HG02943 (cell line): ENCODE measurements around the gene TUFT1.

Experiments
- ATAC-seq: cut with Tn5 transposase; IDR thresholded peaks from one replicate; pipeline ENCODE4 v1.9.1; 2021; ENCODE audit warnings: mild to moderate bottlenecking, low read depth, moderate library complexity; ENCODE audit not compliant: unreplicated experiment

TUFT1 gene

GRCh38 chr1:151536499-151536898, 3.6 kb upstream of the TUFT1 start:
- no peak for ATAC-seq

- ATAC-seq = no peak
These were observed 3.0 kb upstream of the TUFT1 start for GRCh38 chr1:151537112-151537511.

DNA sequence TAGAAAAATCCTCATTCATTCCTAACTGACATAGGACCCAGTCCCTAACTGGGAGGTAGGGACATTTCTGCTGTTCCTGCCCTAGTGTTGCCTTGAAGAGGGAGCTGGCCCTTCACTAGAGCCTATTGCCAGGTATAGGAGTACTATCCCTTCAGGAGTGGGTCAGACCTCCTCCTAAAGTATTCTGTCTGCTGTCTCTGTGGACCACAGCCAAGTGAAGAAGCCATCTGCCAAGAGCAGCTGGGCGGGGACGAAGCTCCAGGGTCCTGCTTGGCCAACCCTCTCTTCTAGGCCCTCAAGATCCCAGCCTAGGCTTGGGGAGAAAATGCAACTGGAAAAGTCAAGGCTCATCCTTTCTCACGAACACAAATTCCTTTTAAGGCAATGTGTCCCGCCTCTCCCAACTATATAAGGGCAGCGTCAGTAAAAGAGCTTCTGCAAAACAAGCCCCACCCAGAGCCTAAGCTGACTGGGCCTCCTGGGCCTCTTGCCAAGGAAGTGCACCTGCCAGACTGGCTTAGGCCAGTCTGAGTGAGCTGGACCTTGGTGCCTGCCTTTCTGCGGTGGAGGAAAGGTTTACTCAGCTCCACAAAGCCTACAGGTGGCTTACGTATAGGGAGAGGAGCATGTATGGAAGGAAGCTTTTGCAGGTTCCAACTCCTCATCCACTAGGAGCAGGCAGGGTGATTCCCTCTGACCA, 638 bp upstream of the TUFT1 start:
- no peak for ATAC-seq

DNA sequence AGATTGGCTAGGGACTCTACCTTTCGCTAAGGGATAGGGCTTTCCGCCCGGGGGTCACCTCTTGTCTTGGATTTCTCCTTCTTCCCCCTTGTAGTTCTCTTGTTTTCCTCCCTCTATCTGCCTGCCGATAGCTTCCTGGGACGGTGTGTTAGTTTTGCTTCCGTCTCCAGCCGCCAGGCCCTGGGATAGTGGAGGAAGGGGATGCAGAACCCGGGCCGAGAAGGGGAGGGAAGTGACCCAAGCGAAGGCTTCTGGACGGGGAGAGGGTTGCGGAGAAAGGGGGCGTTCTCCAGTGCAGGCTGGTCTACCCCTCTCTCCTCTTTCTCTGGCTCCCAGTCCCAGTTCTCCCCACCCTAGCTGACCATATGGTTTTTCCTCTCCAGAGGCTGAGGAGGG, 871 bp downstream of the TUFT1 start:
- no peak for ATAC-seq

GRCh38 chr1:151541752-151542151, 1.6 kb downstream of the TUFT1 start:
- no peak for ATAC-seq

GRCh38 chr1:151542710-151543129, 2.6 kb downstream of the TUFT1 start:
- no peak for ATAC-seq

DNA sequence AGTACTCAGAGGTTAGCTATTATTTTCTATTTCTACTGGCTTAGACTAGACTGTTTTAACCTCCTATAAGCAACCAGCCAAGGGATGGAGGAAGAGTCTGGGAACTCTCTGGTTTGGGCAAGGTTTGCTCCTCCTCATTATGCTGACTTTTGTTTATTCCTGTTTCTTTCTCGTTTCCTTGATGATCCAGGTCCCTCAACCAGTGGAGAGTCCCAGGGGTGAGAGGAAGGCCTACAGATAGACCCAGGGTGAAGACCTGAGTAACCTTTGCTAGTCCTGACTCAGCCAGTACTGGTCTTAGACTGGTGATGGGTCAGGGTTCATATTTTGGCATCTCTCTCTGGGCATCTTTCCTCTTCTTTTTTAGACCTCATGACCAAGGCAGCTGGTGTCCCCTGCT, 5.4 kb downstream of the TUFT1 start:
- no peak for ATAC-seq

GRCh38 chr1:151546011-151546925, 6.2 kb downstream of the TUFT1 start:
- ATAC-seq = no peak

DNA sequence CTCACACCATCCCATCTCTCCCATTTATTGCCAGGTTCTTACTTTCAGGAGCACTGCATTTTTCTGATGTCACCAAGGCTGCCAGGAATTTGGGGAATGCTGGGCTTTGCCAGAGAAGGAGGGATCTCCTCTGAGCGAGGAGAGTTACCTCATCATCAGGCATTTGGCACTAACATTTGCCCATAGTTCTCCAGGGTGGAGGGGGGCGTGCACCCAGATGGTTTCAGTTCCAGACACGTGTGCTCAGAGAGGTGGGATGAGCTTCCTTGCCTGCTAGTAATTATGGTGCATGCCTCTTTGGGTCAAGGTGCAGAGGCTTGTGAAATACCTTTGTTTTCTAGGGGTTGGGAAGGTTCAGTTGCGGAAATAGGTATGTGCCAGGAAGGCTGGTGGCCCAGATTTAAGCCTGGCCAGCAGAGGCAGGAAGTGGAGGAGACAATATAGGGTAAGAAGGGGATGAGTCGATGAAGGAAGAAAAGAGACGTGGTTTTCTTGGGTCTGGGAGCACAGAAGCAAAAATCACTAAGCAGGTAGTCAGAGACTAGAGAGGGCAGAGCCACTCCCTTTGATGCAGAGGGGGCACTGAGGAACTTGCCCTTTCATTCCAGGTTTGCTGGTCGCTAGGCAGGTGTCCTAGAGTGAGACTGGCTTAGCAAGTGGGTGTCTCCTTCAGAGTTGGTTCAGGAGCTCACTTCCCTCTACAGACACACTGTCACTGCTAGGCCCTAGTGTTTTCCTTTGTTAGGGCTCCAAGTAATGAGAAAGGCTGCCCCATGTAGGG, 7.2 kb downstream of the TUFT1 start:
- ATAC-seq = no peak

DNA sequence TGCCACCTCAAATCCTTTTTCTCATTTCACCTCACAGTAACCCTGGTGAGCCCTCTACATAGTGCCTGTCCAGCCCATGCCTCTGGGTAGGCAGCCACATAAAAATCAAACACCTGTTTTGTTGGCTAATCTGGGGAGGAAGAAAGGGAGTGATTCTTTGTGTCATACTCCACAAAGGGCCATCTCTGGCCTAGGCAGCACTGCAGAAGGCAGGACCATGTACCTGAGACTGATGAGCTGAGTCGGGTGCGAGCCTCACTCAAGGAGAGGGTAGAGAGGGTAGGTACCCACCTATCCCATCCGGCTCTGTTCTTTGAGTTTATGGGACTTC, 7.8 kb downstream of the TUFT1 start:
- ATAC-seq = no peak

DNA sequence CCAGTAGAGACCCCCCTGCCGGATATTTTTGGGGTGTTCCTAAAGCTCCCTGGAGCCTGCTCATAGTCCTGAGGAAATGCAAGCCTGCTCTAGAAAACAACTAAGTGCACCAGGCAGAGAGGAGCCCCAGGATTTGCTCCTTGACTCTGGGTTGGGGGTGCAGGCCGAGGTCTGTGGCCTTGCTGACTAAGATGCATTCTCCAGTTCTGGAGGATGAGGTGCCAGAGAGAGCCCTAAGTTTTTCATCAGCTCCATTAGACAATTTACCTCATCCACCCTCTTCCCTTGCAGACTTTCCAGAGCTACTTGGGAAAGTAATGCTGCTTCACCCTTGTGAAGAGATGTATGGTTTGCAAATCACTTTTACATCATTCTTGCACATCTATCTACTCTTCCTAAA, 9.1 kb downstream of the TUFT1 start:
- no peak for ATAC-seq

DNA sequence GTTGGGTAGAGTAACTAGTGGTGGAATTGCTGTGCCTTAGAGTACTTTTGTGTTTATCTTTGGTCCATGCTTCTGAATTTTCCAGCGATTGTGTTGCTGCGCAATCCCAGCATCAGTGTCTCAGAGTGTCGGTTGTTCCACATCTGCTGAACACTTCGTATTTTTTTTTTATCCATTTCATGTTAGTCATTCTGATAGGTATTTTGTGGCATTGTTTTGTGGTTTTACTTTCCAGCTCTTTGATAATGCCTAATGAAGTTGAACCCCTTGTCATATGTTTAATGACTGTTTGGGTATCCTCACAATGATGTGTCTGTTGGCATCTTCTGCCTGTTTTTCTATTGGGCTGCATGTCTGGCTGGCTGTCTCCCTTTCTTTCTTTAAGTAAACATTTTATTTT, 13.6 kb downstream of the TUFT1 start:
- ATAC-seq = no peak

DNA sequence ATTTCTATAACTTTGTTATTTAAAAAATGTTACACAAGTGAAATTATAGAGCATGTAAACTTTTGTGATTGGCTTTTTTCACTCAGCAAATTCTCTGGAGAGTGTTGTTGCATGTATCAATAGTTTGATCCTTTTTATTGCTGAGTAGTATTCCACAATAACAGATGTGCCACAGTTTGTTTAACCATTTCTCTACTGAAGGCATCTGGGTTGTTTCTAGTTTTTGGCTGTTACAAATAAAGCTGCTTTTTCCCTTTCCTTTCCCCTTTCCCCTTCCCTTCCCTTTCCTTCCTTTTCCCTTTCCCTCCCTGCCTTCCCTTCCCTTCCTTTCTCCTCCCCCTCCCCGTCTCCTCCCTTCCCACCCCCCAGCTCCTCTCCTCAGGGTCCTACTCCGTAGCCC, 15.9 kb downstream of the TUFT1 start:
- ATAC-seq = no peak

DNA sequence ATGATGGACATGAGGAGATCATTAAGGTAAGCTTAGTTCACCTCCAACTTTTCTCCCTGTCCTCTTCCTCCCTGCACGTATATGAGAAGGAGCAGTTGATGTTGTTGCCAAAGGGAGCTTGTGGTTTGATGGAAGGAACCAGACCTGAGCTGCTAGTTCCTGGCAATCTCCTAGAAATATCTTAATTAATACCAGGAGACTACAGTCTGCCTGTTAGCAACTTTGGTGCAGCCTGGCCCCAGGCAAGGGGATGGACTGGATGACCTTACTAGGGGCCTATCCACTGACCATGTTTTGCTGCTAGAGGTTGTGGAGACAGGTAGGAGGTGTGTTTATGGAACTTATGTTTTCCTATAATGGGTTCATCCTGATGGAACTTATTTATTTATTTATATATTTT, 22.6 kb downstream of the TUFT1 start:
- ATAC-seq = no peak

DNA sequence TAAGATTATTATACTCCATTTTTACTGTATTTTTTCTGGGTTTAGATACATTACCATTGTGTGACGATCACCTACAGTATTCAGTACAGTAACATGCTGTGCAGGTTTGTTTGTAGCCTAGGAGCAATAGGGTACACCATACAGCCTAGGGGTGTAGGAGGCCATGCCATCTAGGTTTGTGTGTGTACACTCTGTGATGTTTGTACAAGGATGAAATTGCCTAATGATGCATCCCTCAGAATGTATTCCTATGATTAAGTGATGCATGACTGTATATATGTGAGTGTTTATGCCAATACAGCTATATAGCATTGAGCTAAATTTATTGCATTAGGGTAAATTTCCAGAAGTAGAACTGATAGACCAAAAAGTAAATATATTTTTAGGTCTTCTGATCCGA, 23.3 kb downstream of the TUFT1 start:
- no peak for ATAC-seq

- no peak for ATAC-seq
These were observed 25.5 kb downstream of the TUFT1 start for GRCh38 chr1:151565502-151566189.

DNA sequence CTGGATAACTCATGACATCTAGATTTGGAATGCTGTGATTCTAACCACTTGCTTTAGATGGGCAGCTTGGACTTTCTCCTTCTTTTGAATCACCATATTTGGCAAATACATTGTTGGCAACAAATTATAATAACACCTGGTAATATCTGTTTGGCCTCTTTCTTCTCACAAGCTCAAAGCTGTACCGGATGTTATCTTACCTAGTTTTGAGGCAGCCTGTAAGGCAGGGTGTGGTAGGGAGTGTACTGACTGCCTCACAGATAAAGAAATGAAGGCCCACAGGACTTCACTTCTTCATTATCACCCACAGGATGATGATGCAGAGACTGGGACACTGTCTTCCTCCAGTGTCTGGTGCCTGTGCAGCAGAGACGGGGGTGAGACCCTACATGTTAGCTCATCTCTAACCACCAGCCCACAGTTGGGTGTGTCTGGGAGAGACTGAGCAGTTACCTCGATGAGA, 28.5 kb downstream of the TUFT1 start:
- no peak for ATAC-seq

DNA sequence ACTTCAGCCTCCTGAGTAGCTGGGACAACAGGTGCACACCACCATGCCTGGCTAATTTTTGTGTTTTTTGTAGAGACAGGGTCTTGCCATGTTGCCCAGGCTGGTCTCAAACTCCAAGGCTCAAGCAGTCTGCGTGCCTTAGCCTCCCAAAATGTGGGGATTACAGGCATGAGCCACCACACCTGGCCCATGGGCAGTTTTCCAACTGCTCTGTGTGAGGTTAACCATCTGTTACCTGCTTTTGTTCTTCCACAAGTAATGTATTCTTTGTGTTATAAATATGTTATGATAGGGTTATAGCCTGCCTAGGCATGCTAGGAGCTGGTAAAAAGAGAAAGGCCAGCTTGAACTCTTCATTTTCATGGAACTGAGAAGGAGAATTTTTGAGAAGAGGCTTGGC, 30.7 kb downstream of the TUFT1 start:
- no peak for ATAC-seq

DNA sequence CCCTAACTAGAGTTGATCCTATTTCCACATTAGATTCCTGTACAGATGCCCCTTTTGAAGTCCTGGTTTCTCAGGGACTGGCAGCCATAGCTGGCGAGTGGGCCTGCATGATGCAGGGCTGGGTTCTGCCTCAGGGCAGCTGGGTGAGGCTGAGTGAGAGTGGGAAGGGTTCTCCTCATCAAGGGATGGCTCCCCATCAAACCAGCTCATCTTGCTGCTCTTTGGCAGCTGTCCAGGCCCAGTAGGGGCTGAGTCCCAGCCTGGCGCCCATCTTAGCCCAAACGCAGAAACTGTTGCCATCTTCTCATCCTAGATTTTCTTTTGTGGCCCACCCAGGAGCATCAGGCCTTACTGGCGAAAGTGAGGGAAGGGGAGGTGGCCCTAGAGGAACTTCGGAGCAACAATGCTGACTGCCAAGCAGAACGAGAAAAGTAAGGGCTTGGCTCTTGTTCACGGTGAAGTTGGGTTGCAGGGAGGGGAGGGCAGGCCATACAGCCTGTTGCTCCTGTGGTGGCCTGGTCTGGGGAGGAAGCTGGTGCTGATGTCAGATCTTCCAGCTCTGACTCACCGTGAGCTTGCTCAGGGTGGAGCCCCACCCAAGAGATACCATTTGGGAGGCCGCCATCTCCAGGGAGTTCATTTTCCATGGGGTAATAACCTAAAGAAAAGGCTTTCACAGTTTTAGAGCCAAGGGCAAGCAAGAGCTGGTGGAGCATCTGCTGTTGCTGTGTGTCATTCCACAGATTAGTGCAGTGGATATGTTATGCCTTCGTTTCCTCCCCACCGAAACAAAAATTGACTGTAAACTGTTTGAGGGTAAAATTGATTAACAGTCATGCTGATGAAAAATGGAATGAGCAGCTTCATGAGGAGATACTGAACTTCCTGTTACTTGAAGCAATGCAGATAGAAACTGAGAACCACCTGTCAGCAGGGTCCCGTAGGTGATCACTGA, 34.7 kb downstream of the TUFT1 start:
- no peak for ATAC-seq
